GM18526 (cell line): ENCODE data around the gene GRID2IP.

ENCODE experiments used
- POLR2A ChIP-seq: IDR thresholded peaks from 3 replicates; pipeline ENCODE4 v1.6.1; 2011; ENCODE audit not compliant: insufficient read length; ENCODE audit errors: extremely low read depth

Gene GRID2IP

DNA sequence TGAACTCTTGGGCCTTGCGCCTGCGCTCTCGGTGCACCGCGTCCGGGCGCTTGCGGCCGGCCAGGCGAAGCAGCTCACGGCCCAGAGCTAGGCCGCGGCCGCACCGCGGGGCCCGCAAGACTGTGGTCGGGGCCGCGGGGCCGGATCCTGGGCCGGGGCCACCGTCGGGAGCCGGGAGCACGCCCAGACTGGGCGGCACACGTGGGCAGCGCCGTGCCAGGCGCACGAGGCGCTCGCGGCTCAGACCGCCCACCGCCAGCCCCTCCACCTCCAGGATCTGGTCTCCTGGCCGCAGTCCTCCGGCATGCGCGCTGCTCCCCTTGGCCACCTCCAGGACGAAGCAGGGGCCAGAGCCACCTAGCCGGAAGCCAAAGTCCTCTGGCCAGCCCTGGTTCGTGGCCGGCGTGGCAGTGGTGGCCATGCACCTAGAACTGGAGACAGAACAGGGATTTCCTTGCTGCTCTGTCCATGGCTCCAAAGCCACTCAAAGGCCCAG is at the start of gene GRID2IP:
GRID2IP (minus strand) TSS at position 446 of the 496 bp plus-strand sequence; CDS start at position 421, 25 bp downstream.
- no peak for TF ChIP-seq POLR2A

DNA sequence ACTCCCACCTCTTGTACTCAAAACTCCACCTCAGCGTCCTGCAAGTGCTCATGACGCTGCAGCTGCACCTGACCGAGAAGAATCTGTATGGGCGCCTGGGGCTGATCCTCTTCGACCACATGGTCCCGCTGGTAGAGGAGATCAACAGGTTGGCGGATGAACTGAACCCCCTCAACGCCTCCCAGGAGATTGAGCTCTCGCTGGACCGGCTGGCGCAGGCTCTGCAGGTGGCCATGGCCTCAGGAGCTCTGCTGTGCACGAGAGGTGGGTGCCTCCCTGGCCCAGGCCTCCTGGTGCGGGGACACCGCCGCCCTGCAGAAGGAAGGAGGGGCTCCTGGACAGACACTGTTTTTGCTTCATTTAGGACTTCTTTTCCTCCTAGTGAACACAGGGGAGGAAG is 48.8 kb upstream of the GRID2IP start:
- TF ChIP-seq POLR2A: no peak

DNA sequence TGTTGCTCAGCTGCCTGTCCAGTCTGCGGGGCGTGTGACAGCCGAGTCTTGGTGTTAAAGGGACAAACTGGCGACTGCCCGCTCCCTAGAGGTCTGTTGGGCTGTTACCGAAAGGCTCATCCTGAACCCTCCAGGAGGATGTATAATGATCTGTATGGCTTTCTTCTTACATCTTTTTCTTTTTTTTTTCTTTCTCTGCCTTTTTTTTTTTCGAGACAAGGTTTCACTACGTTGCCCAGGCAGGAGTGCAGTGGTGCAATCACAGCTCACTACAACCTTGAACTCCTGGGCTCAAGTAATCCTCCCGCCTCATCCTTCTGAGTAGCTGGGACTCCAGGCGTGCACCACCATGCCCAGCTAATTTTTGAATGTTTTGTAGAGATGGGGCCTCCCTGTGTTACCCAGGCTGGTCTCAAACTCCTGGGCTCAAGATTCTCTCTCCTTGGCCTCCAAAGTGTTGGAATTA is 39.4 kb upstream of the GRID2IP start:
- no peak for TF ChIP-seq POLR2A

DNA sequence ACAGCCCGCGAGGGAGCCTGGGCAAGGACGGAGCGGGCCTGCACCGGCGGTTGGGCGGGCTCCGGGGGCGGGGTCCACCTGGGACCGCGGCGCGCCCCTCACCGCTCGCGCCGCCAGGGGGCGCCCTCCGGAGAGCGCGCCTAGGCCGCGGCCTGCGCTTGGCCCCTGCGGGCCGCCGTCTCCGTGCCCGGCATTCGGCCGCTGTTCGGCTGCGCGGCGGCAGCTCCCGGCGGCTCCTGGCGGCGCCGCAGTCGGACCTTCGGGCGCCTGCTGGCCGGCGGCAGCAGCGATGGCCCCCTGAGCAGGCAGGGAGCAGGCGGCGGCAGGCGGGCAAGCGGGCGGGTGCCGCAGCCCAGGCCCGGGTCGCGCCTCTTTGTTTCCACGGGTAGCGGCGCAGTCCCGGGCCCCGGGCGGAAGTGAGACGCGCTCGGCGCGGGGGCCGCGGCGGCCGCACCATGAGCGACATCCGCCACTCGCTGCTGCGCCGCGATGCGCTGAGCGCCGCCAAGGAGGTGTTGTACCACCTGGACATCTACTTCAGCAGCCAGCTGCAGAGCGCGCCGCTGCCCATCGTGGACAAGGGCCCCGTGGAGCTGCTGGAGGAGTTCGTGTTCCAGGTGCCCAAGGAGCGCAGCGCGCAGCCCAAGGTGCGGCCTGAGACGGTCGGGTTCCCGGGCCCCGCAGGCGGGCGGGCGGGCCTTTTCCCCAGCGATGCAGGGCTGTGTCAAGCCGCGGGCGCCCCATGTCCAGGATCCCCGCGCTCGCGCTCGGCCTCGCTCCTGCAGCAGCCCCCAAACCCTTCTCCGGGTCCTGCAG is 38.8 kb upstream of the GRID2IP start, which contains the start of gene INTS15:
INTS15 (plus strand) TSS at position 193 of the 816 bp plus-strand sequence; CDS start at position 456, 263 bp downstream.
- peak; percentile 87 for TF ChIP-seq POLR2A

DNA sequence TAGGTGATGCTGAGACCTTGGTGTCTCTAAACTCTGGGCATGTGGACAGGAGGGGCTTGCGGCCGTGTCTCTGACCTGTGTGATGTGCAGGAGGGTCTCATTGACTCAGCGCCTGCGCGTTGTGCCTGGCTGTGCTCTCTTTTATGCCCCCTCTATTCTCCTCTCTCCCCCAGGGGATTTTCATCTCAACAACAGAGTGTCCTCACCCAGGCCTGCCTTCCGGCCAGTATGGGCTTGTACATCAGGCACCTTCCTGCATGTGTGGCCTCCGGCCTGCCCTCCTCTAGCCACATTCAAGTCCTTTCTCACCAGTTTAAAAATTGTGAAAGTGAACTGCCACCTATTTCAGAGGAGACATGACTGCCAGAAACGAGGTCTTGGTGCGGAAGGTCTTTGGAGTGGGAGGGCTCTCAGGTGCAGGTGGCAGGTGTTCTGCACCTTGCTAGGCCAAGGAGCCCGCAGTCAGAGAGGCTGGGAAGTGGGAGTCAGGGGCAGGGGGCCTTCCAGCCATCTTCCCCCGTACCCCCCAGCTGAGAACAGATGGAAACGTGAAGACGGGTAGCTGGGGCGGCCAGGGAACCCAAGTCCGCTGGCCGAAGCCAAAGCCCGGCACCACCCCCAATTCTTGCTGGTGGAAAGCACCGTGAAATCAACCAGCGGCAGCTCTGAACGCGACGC is 38.0 kb upstream of the GRID2IP start:
- no peak for TF ChIP-seq POLR2A

DNA sequence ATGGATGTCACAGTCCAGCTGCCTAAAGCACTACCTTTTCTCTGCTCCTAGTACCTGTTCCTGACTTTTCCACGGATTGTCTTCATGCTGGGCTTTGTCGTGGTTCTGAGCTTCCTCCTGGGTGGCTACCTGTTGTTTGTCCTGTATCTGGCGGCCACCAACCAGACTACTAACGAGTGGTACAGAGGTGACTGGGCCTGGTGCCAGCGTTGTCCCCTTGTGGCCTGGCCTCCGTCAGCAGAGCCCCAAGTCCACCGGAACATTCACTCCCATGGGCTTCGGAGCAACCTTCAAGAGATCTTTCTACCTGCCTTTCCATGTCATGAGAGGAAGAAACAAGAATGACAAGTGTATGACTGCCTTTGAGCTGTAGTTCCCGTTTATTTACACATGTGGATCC is 37.3 kb upstream of the GRID2IP start:
- TF ChIP-seq POLR2A: no peak

DNA sequence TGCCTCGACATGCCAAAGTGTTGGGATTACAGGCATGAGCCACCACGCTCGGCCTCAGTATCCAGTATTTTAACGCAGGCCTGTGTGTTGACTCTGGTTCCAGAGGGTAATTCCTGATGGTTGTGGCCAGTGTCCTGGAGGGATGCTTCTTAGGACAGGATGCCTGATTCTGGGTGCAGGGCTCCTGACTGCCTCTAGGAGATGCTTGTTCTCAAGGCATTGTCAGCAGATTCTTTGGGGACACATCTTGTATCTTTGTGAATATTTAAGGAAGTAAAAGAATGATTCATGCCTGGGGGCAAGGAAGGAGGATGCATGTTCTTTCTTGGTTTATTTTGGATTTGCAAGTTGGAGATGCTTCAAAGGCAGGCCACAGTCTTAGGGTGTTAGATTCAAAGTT is 28.2 kb upstream of the GRID2IP start:
- no peak for TF ChIP-seq POLR2A

DNA sequence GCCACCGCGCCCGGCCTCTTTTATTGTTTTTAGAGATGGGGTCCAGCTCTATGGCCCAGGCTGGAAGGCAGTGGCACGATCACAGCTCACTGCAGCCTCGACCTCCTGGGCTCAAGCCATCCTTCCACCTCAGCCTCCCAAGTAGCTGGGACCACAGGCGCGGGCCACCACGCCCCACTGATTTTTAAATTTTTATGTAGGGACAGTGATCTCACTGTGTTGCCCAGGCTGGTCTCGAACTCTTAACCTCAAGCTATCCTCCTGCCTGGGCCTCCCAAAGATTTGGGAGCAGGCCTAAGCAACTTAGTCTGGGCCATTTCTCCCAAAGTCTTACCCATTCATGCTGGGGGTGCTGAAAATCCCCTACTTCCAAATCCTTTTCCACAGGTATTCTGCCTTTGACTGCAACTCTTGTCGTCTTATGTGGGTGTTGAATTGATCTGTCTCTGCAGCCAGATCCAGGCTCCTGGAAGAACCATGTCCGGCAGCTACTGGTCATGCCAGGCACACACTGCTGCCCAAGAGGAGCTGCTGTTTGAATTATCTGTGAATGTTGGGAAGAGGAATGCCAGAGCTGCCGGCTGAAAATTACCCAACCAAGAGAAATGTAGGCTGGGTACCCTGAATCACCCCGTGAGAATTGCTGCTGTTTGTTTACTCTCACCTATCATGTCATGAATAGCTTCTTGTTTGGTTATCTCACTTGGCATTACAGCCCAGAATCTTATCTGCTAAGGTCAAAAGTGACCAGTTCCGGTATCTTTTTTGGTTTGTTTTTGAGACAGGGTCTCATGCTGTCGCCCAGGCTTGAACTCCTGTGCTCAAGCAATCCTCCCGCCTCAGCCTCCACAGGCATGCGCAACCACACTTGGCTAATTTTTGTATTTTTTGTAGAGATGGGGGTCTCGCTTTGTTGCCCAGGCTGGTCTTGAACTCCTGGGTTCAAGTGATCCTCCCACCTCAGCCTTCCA is 27.1 kb upstream of the GRID2IP start:
- no peak for TF ChIP-seq POLR2A

DNA sequence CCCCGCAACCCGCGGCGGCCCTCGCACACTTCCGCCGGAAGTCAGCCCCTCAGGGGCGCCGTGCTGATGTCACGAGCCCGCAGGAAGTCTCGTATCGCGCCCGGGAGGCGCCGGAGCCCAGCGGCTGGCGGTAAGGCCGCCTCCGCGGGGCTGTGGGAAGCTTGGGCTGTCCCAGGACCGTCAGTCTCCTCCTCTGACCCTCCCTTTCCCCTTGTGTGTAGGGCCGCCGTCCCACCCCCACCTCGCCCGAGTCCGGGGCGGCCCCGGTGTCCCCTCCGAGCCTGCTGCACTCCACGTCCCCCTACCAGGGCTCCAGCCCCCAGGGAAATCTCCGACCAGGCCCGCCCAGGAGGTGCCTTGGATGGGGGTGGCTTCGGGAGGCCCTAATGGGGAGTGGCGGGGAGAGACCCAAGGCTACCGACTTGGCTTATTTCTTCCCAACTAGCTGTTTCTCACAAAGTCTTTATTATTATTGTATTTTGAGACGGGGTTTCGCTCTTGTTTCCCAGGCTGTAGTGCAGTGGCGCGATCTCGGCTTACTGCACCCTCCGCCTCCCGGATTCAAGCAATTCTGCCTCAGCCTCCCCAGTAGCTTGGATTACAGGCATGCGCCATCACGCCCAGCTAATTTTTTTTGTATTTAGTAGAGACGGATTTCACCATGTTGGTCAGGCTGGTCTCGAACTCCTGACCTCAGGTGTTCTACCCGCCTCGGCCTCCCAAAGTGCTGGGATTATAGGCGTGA is 26.3 kb upstream of the GRID2IP start, which contains the start of gene ZDHHC4:
ZDHHC4 (plus strand) TSS at position 86 of the 745 bp plus-strand sequence. CDS start 3,108 bp downstream, outside the sequence.
- TF ChIP-seq POLR2A: peak; percentile 96

DNA sequence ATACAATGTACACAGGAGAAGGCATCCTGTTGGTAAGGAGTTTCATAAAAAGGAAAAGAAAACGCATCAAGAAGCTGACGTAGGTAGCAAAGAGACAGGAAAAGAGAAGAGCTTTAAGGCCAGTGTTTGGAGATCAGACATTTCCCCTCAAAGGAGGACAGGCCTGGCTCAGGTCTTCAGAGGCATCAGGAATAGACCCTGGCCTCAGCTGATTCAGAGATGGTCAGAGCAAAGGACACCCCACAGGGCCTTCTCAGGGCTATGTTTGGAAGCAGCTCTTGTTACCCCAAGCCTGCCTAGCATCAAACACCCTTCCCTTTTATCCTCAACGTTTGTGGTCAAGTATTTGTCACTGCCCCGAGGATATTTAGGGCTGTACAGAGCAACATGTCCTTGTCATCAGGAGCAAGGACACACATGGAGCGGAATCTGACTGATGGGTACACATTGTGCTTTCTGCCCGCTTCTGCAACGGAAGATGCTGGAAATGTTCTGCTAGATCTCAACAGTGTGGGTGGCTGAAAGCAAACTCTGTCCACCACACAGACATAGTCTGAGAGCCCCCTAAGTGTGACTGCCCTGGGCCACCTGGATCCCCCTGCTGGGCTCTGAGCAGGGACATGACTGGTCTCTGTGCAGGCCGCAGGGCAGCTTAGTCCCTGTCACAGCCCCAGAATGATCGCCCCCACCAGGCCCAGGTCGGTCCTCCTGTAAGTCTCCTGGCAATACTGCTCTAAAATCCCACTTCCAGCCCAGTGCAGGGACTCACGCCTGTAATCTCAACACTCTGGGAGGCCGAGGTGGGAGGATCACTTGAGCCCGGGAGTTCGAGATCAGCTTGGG is 25.0 kb upstream of the GRID2IP start:
- no peak for TF ChIP-seq POLR2A

DNA sequence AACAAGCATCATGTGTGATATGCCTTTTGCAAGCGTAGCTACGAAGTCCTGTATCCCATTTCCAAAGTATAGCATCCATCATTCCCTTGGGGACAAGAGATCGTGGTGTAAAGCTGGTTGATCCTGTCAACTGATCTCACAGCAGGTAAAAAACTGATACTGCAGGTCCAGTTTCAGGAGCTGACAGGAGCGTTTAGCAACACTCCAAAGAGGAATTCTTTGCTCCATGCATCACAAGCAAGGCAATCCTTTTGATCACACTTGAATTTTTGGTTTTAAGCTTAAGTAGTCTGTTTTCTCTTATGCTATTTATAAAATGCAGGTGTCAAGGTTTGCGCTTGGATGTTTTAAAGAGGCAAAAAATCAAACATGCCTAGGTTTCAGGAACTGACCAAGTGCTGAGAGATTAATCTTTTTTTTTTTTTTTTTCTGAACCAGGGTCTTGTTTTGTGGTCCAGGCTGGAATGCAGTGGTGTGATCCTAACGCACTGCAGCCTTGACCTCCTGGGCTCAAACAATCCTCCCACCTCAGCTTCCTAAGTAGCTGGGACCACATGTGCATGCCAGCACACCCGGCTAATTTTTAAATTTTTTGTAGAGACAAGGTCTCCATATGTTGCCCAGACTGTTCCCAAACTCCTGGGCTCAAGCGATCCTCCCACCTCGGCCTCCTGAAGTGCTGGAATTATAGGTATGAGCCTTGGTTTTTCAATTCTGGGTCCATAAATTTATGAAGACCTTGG is 24.2 kb upstream of the GRID2IP start:
- no peak for TF ChIP-seq POLR2A

DNA sequence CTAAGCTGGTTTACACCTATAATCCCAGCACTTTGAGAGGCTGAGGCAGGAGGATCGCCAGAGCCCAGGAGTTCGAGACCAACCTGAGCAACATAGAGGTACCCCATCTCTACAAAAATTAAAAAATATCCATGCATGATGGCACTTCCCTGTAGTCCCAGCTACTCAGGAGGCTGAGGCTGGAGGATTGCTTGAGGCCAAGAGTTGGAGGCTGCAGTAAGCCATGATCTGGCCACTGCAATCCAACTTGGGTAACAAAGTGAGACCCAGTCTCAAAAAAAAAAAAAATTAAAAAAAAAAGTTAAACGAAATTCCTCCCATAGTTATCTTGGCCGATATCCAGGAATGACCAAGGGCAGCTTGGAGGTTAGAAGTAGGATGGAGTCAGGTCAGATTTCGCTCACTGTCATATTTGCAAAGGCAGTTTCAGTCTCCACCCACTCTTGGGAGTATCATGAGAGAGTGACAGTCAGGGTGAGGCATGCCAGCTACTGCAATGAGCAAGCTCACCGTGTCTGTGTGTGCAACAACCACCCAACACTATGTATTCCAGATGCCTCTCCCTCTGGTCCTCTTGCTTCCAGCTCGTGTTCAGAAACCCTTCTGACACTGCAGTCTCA is 20.0 kb upstream of the GRID2IP start:
- no peak for TF ChIP-seq POLR2A
